Uterus (tissue), 2 donors: Measurements from ENCODE around the gene DUSP22.

ENCODE experiments used
- CTCF ChIP-seq, 4 experiments: fragments of 200-600 bp in 2 of 4; fragments of 450-650 bp in 2 of 4; sonication (generic) in 2 of 4; IDR thresholded peaks; one replicate each; pipeline ENCODE4 v1.5.1; 2016 to 2019; ENCODE audit warnings: antibody characterized with exemption in 4 of 4, mild to moderate bottlenecking in 2 of 4, moderate library complexity in 1 of 4
- POLR2A ChIP-seq, 2 donors: fragments of 450-650 bp; IDR thresholded peaks; one replicate each; pipeline ENCODE4 v1.6.1; 2016; ENCODE audit warnings: antibody characterized with exemption in 2 of 2, mild to moderate bottlenecking in 1 of 2, moderate library complexity in 1 of 2

- TF ChIP-seq POLR2A (IDR thresholded peaks at IDR 0.05) (no peak), CTCF (IDR thresholded peaks at IDR 0.05) (no peak)
Observed at GRCh38 chr6:393391-394221, 101.3 kb downstream of the DUSP22 start.
